ENCODE measurements around the gene TUBB3. TPM values are rescaled to one million over a fixed set of nuclear protein-coding genes. Genes with fewer than 3 reads are reported as not detected.
"Not testable (repeated sequence)": the region's sequence is repeated elsewhere in the genome, so short reads cannot be mapped to it uniquely, and the experiment has no call there.

TUBB3 gene
- total RNA-seq, 1 donor, result 299 TPM

DNA sequence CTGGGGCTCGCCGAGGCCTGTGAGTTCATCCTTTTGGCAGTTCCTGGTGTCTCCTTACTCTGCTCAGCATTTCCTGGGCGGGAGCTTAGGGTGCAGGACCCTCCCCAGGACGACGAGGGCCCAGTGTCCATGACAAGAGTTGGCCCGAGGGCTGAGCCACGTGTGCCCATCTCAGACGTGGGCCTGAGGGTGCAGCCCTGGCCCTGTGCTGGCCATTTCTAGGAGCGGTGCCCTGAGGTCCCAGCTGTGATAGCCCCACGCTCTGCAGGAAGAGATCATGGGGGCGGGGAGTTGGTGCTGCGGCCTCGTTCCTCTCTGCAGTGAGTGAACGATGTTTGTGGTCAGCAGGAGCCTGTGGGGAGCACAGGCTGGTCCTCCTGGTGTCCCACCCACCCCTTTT is 10.5 kb upstream of the TUBB3 start:
- no peak for DNase-seq (ENCODE audit: low read depth)
- no peak overlapping the region for H3K4me3 ChIP-seq (ENCODE audit: low read depth, low read length)
- TF ChIP-seq, protein P1, sequence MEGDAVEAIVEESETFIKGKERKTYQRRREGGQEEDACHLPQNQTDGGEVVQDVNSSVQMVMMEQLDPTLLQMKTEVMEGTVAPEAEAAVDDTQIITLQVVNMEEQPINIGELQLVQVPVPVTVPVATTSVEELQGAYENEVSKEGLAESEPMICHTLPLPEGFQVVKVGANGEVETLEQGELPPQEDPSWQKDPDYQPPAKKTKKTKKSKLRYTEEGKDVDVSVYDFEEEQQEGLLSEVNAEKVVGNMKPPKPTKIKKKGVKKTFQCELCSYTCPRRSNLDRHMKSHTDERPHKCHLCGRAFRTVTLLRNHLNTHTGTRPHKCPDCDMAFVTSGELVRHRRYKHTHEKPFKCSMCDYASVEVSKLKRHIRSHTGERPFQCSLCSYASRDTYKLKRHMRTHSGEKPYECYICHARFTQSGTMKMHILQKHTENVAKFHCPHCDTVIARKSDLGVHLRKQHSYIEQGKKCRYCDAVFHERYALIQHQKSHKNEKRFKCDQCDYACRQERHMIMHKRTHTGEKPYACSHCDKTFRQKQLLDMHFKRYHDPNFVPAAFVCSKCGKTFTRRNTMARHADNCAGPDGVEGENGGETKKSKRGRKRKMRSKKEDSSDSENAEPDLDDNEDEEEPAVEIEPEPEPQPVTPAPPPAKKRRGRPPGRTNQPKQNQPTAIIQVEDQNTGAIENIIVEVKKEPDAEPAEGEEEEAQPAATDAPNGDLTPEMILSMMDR (IDR thresholded peaks at IDR 0.05; ENCODE audit: insufficient read depth, low read length), result no peak

DNA sequence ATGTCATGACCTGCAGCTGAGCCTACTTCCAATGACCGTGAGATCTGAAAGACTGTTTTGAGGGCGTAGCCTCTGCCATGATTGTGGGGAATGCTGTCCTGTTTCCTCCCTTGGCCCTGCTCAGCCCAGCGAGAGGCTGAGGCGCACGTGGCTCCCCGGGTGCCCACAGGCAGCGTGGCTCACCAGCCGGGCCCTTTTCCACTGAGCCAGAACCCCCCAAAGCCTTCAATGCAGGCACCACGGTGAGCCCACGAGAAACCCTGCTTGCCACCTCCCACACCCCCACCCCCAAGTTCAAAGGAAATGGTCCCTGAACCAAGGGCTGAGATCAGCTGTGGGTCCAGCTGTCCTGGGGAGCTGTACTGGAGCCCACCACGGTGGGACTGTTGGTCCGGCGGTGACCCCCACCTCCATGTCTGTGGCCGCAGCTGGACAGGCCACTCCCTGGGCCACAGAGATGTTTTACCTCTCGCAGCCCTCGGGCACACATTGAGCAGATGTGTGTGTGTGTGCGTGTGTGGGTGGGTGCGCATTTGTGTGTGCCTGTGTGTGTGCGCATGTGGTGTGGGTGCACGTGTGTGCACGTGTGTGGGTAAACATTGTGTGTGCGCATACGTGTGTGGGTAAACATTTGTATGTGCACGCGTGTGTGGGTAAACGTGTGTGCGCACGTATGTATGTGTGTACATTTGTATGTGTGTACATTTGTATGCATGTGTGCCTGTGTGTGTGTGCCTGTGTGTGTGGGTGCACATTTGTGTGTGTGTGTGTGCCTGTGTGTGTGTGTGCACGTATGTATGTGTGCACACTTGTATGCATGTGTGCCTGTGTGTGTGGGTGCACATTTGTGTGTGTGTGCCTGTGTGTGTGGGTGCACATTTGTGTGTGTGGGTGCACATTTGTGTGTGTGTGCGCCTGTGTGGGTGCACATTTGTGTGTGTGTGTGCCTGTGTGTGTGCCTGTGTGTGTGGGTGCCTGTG is 9.4 kb upstream of the TUBB3 start:
- DNase-seq (ENCODE audit: low read depth), result no peak
- TF ChIP-seq, protein P1 (IDR thresholded peaks at IDR 0.05; ENCODE audit: insufficient read depth, low read length), result no peak

DNA sequence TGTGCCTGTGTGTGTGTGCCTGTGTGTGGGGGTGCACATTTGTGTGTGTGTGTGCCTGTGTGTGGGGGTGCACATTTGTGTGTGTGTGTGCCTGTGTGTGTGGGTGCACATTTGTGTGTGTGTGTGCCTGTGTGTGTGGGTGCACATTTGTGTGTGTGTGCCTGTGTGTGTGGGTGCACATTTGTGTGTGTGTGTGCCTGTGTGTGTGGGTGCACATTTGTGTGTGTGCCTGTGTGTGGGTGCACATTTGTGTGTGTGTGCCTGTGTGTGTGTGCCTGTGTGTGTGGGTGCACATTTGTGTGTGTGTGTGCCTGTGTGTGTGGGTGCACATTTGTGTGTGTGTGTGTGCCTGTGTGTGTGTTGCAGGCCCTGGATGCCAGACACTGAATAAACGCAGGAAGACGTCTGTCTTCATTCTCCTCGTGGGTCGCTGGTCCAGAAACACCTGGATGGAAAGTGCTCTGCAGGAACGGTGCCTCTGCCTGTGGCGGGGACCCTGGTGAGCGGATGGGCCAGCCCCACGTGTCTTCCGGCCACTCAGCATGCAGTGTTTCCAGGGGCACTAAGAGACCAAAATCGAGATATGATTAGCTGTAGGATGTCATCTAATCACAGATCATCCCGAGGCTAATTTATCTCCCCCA is 8.4 kb upstream of the TUBB3 start:
- H3K4me3 ChIP-seq (ENCODE audit: low read depth, low read length); DNase-seq (ENCODE audit: low read depth): not testable (repeated sequence)

More for the DNA sequence above, 9.4 kb upstream of the TUBB3 start:
- no peak overlapping the region for H3K4me3 ChIP-seq (ENCODE audit: low read depth, low read length)

DNA sequence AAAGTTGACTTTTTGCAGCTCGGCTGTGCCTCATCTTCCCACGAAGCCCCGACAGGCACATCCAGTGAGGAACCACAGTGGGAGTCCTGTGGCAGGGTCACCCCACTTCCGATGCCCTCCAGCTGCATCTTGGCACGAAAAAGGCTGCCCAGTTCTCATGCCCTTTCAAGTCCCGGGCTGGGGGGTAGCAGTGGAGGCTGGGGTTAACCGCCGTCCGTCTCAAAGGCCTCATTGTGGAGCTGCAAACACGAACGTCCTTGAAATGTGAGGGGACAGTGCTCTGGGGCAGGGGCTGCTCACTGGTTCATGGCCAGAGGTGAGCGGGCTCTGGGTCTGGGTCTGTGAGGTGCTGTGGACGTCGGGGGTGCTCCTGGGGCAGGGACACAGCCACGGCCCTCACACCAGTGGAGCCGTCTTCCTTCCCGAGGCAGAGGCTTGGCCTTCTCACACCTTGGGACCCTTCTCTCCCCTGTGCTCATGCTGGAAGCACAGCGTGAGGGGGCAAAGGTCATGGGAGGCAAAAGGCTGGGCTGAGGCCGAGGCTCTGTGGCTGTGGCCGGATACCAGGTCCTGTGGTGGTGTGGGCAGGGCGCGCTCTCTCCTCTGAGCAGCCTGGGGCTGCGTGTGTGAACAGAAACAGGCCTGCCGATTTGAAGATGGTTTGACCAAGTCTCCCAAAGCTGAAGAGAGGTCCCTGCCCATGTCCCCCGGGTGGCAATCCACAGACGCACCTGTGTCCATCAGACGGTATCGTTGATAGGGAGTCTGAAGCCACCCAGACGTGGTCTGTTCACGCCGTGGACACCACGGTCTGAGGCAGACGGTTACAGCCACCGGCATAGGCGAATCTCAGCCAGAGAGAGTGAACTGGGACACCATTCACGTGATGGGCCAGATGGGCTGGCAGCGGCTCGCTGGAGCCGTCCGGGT is 7.6 kb upstream of the TUBB3 start:
- TF ChIP-seq, protein P1 (IDR thresholded peaks at IDR 0.05; ENCODE audit: insufficient read depth, low read length), result no peak
- DNase-seq (ENCODE audit: low read depth), result no peak
- no peak overlapping the region for H3K4me3 ChIP-seq (ENCODE audit: low read depth, low read length)

DNA sequence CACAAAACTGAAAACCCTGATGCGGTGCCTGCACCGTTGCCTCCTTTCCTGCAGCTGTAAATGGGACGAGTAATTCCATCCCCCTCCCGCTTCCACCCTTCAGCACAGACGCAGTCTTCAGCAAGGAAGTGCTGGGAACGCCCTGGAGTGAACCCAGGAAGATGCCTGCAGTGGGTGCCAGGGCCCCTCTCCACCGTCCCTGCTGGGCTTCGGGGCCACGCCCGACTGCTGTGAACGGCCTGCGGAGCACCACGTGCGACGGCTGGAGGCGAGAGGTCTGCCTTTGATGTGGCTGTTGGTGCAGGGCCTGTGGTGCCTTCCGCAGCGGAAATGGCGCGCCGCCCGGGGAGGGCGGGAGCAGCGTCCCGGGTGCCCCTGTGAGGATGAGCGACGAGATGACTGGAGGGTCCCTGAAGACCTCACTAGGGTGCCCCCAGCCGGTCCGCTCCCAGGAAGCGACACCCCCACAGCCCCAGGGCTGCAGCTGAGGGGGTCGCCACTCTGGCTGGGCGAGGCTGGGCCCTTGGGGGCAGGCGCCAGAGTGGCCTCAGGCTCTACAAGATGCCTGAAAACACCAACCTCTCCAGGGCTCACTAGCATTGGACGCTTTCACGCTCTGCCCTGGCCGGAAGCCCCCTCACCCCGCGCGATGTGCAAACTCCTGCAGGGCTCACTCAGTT is 5.2 kb upstream of the TUBB3 start:
- peak overlapping the region; percentile 53 for H3K4me3 ChIP-seq (ENCODE audit: low read depth, low read length)
- TF ChIP-seq, protein P1 (IDR thresholded peaks at IDR 0.05; ENCODE audit: insufficient read depth, low read length), result no peak
- DNase-seq (ENCODE audit: low read depth), result peak; percentile 95

DNA sequence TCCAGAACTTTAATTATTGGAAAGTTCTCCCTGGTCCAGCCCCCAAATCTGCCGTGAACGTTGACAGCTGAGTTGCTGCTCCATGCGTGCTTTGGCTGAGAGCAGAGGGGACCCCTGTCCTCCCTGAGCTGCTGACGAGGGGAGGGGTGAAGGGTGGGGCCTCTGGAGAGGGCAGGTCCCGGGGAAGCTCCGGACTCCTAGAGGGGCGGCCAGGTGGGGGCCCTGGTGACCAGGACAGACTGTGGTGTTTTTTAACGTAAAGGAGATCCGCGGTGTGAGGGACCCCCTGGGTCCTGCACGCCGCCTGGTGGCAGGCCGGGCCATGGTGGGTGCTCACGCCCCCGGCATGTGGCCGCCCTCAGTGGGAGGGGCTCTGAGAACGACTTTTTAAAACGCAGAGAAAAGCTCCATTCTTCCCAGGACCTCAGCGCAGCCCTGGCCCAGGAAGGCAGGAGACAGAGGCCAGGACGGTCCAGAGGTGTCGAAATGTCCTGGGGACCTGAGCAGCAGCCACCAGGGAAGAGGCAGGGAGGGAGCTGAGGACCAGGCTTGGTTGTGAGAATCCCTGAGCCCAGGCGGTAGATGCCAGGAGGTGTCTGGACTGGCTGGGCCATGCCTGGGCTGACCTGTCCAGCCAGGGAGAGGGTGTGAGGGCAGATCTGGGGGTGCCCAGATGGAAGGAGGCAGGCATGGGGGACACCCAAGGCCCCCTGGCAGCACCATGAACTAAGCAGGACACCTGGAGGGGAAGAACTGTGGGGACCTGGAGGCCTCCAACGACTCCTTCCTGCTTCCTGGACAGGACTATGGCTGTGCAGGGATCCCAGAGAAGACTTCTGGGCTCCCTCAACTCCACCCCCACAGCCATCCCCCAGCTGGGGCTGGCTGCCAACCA is 4.4 kb upstream of the TUBB3 start, which contains the start of gene MC1R:
Gene MC1R, plus strand, starts transcription at position 410 of the 895 bp plus-strand sequence. Its CDS starts 397 bp downstream, at position 807.
- TF ChIP-seq, protein P1 (IDR thresholded peaks at IDR 0.05; ENCODE audit: insufficient read depth, low read length), result peak; percentile 72
- peak within 1 kb of the TSS; percentile 53 for H3K4me3 ChIP-seq (ENCODE audit: low read depth, low read length)
- DNase-seq (ENCODE audit: low read depth), result peak; percentile 46
